ENCODE results near the gene MC2R.

- TF ChIP-seq POLR2A (IDR thresholded peaks at IDR 0.05) (no peak), CTCF (IDR thresholded peaks at IDR 0.05) (no peak), EP300 (IDR thresholded peaks at IDR 0.05) (no peak)
These were observed 28.0 kb upstream of the MC2R start for GRCh38 chr18:13943338-13943737.

Data from ovary (tissue), 3 donors.